HG03196 (cell line): ENCODE data around the gene PLA2G4E.
A peak's percentile ranks its signal among the peaks of the same experiment; 100 is the strongest.

Source experiments
- ATAC-seq: cut with Tn5 transposase; IDR thresholded peaks from one replicate; pipeline ENCODE4 v1.9.1; 2021; ENCODE audit not compliant: unreplicated experiment

The PLA2G4E gene

DNA sequence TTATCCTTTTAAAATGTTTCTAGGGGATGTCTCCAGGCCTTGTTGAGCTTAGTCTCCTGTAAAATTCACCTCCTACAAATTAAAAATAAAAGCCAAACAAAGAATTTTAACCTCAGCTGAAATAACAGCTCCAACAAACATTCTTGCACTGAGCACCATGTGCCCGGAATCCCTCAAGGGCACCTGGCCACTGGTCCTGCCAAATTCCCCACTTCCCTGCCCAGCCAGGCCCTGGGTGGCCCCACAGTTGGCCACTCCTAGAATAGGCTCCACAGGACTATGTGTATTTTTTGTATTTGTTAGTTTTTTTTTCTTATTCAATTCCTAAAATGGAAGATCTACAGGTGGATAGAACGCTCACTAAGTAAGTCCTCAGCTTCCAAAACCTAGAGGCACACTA, 33.1 kb upstream of the PLA2G4E start:
- no peak for ATAC-seq

DNA sequence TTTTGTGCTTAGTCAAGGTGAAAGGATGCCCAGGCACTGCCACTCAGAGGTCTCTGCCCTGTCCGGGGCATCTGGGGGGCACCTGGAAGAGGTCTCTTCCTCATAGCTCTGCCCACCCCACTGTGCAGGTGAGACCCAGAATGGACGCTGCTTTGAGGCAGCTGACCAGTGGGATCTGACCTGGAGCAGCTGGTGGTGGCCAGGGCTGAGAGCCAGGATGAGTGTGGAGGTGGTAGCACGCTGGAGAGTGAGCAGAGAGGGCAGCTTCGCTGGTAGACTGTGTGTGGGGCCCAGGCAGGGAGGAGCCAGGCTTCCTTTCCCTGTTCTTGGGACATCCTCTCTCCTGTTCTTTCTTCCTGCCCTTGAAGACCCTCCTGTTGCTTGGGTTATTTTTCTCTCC, 32.2 kb upstream of the PLA2G4E start:
- ATAC-seq = no peak

DNA sequence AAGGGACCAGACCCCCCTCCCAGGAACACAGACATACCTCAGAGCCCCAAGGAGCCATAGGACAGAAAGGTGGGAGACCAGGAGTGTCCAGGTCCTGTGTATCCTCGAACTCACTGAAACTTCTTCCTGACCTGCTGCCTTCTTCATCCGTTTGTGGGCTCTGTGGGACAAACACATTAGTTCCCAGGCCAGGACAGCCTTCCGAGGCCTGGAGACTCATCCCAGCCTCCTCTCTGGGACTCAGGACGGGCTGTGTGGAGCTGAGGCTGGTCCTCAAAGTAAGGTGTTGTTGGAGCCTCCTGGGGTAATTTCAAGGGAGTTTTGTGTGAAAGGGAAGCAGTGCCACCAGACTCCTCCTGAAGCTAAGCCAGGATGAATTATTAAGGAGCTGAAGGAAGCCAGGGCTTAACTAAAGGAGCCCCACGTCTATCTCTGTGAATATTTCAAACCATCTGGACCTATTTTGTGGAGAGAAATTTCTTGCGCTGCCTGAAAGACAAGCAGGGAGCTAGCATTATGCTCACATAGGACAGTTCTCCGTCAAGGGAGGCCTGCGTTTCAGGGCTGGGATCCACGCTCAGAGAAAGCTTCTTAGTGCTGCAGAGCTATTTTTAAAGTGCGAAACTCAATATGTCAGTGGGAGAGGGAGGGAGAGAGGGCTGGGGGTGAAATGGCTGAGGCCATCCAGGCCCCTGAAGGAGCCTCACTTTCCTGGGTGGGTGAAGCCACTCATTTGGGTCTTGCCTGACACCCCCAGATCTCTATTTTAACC, 29.8 kb upstream of the PLA2G4E start:
- ATAC-seq = no peak

DNA sequence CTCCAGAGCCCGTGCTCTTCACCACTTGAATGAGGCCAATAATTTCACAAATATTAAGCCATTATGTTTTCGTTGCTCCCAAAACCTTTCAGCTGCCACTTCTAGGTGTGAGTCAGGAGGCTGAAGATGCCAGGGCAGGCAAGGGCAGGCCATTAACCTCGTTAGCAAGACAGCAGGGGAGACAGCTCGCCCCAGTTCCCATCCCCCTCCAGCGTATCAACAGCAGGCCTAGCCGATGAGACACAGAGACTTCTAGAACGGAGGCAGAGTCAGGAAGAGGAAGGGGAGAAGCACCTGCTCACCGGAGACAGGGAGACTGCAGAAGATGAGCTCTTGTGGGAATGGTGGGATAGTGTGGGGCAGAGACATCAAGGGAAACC, 28.0 kb upstream of the PLA2G4E start:
- no peak for ATAC-seq

DNA sequence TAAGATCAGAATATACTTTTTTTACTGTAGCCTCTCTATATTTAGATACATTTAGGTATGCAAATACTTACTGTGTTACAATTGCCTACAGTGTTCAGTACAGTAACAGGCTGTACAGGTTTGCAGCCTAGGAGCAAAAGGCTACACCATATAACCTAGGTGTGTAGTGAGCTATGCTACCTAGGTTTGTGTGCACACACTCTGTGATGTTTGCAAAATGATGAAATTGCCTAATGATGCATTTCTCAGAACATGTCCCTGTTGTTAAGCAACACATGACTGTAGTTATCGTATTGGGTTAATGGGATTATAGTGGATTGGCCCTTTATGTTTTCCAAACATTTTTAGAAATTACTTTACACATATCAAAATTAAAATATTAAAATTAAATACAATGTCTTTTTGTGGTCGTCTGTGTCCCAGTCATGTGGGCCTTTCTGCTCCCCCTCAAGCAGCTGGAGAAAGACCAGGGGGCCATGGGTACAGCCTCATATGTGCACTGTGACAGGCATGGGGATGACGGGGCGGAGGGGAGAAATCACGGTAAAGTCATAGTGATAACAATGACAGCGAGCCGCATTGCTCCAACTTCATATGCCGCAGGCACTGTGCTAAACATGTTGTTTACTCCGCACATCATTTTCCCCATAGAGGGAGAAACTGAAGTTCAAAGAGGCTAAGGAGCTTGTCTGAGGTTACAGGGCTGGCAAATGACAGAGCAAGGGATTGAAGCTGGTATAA, 27.4 kb upstream of the PLA2G4E start:
- no peak for ATAC-seq

DNA sequence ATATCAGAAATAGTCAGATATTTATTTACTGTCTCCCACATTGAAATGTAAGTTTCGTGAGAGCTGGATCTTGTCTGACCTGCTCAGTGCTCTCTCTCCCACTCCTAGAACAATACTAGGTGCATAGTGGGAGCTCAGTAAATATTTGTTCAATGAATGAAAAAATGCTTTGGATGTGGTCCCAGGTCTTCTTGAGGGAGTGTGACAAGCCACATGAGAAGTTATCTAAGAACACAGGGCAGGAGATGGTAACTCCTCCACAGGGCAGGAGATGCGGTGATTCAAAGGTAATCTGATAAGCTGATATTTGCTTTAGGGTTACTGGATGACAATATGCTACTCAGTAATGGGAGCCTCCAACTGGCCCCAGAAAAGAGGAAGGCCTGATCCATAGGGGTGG, 25.8 kb upstream of the PLA2G4E start:
- no peak for ATAC-seq

DNA sequence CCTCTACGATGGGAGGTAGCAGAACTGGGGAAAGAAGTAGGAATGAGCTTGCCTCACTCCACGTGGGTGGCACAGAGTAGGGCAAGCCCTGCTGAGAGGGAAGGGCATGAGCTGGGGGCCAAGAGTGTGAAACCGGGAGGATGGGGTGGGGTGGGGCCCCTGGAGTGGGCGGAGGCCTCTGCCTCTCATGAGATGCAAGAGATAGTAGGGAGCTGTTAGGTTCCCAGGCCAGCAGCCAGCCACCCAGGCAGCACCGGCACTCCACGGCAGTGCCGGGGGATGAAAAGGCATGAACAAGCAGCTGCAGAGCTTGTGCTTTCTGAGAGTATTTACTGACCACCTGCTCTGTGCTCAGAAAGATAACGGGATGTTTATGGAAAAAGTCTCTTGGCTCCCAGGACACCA, 24.4 kb upstream of the PLA2G4E start:
- ATAC-seq = no peak

DNA sequence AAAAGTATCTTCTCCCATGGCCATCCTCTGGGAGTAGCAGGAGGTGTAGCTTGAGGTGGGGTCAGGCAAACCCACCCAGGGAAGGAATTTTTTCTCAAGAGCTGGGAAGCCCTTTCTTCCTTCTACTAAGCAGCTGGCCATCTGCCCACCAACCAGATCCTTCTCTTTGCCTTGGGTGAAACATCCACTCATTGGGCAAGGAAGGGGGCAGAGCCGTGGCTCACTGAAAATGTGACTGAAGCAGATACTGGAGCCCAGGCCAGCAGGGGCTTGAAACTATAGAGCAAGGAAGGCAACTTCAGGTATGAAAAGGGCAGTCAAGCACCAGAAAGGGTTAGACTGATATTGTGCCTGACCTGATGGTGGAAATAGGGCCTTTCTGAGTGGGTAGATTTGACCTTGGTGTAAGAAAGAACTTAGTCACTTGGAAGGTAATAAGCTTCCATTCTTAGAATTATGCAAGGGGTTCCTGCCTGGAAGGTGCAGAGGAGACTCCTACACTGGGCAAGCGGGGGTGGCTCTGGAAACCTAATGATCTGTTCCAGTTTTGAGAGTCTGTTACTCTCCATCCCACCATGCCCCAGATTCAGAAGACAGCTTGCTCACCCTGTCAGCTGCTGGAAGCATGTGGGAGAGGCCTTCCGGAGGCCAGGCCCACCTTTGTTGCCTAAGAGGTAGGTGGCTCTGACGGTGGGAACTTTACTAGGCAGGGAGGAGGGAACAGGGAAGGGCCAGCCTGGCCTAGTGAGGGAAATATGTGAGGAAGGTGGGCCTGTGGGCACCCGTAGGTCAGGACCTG, 22.0 kb upstream of the PLA2G4E start:
- ATAC-seq = no peak

DNA sequence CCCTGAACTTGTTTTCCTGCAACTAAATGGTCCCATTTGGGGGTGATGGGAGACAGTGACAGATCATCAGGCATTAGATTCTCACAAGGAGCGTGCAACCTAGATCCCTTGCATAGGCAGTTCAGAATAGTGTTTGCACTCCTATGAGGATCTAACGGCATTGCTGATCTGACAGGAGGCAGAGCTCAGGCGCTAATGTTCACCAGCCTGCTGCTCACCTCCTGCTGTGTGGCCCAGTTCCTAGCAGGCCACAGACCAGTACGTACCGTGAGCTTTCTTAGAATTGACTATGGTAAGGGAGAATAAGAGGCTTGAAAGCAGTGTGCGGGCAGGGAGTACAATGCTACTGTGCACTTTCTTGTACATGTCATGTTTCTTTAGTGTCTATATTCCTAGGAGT, 17.6 kb upstream of the PLA2G4E start:
- no peak for ATAC-seq

DNA sequence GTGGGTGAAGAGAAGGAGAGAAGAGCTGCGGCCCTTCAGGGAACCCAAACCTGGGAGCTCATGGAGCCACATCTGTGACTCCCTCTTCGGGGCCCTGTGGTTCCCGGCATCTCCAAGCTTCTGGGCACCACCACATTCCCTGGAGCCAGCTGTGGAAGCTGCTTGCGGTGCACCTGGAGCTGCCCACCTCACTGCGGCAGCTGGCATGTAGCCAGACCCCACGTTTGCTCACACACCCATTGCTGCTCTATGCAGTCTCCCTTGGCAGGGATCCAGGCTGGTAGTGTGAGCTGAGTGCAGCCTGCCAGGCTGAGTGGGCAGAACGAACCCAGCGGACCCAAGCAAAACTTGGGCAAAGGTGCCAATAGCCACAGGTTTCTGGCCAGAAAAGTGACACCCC, 16.8 kb upstream of the PLA2G4E start:
- no peak for ATAC-seq

DNA sequence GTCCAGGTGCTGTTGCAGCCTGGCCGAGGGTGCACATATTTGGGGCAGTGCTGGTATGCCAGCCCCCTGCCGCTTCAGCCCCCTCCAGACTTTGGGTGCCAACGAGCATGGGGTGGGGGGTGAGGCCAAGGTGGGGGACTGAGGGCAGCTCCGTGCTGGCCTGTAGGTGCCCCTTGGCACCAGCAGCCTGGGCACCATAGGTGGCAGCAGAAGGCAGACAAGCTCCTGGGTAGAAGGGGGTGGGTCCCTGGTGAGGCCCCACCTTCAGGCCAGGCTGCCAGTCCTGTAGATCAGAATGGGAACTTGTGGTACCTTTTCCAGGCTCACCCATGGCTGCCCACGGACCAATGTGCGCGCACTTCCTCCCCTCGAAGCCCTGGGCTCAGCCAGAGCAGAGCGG, 16.1 kb upstream of the PLA2G4E start:
- no peak for ATAC-seq

DNA sequence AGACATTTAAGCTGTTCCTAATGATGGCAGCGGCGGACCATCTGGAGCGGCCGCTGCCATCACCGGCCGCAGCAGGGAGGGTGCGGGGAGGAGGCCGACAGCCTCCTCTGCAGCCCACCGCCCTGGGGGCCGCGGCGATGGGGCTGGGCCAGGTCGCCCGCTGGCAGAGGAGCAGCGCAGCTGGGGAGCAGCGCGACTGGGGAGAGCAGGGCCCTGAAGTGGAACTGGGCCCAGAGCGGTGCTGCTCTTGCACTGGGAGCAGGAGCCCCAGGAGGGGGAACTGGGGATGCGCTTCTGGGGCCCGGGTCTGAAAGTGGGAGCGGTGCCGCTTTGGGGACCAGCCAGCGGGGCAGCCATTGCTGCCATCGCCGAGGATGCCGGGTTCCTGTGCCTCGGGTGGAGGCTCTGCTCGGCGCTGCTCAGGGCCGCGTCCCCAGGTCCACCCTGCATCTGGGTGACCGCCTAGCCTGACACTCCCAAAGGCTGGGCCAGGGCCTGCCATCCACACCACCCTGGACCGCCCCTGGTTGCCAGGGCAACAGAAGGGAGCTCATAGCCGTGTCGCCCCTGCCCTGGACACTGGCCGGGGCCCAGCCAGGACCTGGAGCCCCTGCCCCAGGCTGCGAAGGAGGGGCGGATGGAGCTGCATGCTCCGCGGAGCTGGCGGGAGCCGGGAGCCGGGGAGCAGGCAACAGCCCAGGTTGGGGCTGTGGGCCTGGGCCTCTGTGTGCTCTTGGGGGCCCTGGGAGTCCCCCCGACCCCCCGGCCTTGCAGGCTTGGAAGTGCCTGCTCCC, 15.5 kb upstream of the PLA2G4E start:
- no peak for ATAC-seq

DNA sequence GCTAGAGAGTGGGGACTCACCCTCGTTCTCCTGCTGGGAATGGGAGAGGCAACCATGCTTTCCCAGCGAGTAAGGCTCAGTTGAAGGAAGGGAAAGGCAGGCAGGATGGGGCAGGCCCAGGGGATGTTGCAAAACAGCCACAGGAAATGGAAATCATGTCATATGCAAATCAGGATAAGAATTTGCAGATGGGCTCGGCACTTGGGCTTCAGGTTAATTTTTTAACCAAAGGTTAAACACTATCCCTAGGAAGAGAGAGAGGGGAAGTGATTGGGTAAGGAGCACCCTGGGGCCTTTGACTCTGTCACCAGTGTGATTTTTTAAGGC, 14.6 kb upstream of the PLA2G4E start:
- peak; percentile 48 for ATAC-seq

DNA sequence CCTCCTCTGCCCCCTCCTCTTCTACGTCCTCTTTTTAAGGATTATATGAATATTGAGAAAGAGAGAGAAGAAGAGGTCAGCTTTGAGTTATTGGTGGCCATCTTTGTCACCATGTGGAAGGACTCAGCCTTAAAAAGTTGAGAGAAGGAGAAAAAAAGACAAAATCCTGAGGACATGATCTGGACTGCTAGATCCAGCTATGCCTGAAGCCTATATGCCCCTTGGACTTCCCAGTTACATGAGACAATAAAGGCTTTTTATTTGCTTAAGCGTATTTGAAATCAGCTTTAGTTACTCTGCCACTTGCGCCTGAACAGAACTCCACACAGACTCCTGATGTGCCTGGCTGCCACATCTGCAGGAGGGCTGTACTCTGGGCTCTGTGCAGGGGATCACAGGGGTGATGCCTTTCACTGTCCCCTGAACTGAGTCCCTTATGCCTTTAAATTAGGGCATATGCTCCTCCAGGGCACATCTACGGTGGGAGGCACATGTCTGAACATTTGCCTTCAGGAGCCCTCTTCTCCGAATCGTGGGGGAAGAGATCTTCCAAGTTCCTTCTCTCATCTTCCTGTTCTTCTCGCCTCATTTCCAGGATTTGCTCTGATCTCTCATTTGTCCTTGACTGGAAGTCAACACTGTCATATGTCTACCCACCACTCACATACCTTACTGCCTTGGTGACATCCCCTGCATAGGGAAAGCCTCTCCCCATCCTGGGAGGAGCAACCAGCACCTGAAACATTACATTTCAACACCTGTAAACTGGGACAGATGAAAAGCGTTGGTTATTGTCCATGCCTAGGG, 14.0 kb upstream of the PLA2G4E start:
- ATAC-seq = peak; percentile 1

DNA sequence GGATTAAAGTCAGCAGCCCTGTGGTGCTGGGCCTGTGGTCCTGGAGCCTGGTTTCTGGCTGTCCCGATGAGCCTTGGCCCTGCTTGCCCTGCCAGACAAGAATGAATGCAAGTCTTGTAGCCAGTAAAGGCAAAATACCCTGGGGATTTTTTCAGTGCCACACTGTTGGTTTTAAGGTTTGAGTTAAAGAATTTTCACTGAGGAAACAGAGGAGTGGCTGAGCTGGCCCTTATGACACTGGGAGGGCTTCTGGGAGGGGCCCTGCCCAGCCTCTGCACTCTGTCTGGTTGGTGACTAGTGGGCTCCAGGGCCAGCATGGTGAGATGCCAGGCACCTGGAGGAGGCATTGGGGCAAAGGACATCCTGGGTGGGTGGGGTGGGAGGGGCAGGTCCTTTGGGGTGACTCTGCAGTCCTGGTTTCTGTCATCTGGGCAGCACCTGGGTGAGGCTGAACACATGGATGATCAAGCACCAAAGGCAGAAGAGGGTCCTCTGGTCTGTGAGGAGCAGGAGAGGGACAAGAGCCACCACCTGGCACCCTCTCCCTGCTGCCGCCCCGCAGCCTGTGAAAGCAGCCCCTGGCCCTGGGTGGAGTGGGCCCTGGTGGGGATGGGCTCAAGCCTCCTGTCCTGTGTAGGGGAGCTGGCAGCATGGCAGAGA, 12.5 kb upstream of the PLA2G4E start:
- no peak for ATAC-seq

DNA sequence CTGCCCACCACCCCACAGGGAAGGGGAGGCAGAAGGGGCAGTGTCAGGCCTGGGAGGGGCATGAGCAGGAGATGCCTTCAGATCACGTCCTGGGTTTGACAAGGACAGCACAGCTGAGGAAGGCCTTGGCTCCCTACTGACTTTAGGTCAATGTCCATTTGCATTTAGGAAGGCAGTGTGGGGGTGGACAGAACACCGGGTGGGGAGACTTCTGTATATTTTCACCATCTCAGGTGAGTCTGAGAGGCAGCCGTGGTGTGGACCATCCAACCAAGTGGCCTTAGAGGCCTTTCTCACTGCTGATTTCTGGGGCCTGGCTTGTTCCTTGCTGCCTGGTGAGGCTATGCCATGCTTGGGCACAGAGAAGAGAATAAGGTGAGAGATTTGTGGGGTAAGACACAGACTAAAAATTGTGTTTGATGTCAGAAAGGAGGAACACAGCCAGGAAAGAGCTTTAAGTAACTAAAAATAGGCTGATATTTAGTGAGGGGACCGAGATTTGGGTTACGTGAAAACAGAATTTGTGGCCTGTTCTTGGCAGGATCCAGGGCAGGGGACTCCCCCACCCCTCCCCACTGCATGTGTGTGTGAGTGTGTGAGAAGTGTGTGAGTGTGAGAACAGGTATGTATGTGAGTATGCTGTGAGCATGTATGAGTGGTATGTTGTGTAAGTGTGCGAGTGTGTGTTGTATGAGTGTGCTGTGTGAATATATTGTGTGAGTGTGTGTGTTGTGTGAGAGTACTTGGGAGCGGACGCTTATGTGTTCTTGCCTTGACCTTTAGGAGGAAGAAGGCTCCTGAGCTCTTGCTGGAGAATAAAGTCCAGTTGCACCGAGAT, 11.8 kb upstream of the PLA2G4E start:
- ATAC-seq = no peak

DNA sequence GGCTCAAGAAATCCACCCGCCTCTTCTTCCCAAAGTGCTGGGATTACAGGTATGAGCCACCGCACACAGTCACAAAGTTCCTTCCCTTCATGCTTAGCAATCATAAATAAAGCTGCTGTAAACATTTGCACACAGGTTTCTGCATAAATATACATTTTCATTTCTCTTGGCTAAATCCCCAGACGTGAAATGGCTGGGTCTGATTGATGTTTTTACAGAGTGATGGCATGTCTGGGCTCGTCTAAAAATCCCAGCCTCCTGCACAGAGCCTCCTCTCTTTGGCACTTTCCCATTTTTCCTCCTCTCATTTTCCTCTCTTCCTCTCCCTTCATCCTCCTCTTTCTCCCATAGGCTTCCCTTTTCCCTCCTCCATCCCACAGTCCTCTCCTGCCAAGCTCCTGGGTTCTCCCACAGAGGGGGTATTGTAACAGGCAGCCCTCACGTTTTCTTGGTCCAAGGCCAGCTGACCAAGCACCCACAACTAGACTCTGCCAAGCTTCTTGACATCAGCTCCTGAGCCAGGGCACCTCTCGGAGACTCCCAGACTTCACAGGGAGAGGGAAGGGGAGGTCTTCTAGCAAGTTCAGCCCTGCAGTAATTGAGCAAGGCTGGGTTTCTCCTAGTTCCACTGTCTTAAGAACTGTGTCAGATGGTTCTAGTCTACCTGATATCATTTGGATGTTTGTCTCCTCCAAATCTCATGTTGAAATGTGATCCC, 10.5 kb upstream of the PLA2G4E start:
- ATAC-seq = no peak

DNA sequence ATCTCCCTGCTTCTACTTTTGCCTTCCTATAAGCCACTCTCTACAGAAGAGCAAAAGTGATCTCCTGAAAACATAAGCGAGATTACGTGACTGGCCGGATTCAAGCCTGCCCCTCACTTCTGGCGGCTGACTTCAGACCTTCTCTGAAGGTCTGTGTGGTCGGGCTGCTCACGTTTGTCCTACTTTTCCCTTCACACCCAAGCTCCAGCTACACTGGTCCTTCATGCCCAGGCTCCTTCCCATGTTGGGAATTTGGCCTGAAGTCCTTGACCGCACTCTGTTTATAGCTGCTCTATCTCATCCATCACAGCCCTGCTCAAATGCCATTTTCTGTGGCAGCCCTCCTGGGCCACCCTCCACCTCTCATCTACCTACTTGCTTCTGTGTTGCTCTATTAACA, 6.7 kb upstream of the PLA2G4E start:
- no peak for ATAC-seq
